ENCODE data around the gene ADISSP.

DNA sequence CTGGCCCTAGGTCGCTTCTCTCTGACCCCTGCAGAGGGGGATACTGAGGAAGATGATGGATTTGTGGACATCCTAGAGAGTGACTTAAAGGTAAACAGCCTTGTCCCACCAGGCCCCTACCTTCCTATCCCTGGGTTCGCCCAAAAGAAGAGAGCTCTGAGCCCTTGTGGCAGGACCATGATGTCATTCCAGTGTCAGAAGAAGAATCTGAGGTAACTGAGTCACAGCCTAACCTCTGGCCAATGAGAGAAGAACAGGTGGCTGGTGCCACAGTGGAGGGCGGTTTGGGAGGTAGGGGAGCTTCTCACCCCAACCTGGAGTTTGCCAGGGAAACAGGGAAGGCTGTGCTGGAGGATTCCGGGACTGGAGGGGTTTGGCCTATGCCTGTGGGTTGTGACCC is 33.7 kb upstream of the ADISSP start:
- TF ChIP-seq ZBTB1 (tag by site-specific recombination; IDR thresholded peaks at IDR 0.05) (no peak), SCRT1 (tag by site-specific recombination; IDR thresholded peaks at IDR 0.05; ENCODE audit: borderline replicate concordance) (no peak), ZNF785 (tag by site-specific recombination; IDR thresholded peaks at IDR 0.05) (no peak), KLF10 (tag by site-specific recombination; IDR thresholded peaks at IDR 0.05) (no peak), ZNF830 (tag by site-specific recombination; IDR thresholded peaks at IDR 0.05; ENCODE audit: low read depth) (no peak), PRDM1 (tag by site-specific recombination; IDR thresholded peaks at IDR 0.05) (no peak), GLI4 (tag by site-specific recombination; IDR thresholded peaks at IDR 0.05) (no peak), ZNF777 (tag by site-specific recombination; IDR thresholded peaks at IDR 0.05; ENCODE audit: borderline replicate concordance) (no peak), ZBTB17 (tag by site-specific recombination; IDR thresholded peaks at IDR 0.05) (no peak)
- TF ChIP-seq, protein P1, sequence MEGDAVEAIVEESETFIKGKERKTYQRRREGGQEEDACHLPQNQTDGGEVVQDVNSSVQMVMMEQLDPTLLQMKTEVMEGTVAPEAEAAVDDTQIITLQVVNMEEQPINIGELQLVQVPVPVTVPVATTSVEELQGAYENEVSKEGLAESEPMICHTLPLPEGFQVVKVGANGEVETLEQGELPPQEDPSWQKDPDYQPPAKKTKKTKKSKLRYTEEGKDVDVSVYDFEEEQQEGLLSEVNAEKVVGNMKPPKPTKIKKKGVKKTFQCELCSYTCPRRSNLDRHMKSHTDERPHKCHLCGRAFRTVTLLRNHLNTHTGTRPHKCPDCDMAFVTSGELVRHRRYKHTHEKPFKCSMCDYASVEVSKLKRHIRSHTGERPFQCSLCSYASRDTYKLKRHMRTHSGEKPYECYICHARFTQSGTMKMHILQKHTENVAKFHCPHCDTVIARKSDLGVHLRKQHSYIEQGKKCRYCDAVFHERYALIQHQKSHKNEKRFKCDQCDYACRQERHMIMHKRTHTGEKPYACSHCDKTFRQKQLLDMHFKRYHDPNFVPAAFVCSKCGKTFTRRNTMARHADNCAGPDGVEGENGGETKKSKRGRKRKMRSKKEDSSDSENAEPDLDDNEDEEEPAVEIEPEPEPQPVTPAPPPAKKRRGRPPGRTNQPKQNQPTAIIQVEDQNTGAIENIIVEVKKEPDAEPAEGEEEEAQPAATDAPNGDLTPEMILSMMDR (tag by site-specific recombination; IDR thresholded peaks at IDR 0.05), result no peak
- TF ChIP-seq, protein P2, sequence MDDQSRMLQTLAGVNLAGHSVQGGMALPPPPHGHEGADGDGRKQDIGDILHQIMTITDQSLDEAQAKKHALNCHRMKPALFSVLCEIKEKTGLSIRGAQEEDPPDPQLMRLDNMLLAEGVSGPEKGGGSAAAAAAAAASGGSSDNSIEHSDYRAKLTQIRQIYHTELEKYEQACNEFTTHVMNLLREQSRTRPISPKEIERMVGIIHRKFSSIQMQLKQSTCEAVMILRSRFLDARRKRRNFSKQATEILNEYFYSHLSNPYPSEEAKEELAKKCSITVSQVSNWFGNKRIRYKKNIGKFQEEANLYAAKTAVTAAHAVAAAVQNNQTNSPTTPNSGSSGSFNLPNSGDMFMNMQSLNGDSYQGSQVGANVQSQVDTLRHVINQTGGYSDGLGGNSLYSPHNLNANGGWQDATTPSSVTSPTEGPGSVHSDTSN (CRISPR knock-in tag; IDR thresholded peaks at IDR 0.05), result no peak
- TF ChIP-seq, protein P3, sequence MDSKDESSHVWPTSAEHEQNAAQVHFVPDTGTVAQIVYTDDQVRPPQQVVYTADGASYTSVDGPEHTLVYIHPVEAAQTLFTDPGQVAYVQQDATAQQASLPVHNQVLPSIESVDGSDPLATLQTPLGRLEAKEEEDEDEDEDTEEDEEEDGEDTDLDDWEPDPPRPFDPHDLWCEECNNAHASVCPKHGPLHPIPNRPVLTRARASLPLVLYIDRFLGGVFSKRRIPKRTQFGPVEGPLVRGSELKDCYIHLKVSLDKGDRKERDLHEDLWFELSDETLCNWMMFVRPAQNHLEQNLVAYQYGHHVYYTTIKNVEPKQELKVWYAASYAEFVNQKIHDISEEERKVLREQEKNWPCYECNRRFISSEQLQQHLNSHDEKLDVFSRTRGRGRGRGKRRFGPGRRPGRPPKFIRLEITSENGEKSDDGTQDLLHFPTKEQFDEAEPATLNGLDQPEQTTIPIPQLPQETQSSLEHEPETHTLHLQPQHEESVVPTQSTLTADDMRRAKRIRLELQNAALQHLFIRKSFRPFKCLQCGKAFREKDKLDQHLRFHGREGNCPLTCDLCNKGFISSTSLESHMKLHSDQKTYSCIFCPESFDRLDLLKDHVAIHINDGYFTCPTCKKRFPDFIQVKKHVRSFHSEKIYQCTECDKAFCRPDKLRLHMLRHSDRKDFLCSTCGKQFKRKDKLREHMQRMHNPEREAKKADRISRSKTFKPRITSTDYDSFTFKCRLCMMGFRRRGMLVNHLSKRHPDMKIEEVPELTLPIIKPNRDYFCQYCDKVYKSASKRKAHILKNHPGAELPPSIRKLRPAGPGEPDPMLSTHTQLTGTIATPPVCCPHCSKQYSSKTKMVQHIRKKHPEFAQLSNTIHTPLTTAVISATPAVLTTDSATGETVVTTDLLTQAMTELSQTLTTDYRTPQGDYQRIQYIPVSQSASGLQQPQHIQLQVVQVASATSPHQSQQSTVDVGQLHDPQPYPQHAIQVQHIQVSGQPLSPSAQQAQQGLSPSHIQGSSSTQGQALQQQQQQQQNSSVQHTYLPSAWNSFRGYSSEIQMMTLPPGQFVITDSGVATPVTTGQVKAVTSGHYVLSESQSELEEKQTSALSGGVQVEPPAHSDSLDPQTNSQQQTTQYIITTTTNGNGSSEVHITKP (tag by site-specific recombination; IDR thresholded peaks at IDR 0.05), result no peak
- TF ChIP-seq, protein P4, sequence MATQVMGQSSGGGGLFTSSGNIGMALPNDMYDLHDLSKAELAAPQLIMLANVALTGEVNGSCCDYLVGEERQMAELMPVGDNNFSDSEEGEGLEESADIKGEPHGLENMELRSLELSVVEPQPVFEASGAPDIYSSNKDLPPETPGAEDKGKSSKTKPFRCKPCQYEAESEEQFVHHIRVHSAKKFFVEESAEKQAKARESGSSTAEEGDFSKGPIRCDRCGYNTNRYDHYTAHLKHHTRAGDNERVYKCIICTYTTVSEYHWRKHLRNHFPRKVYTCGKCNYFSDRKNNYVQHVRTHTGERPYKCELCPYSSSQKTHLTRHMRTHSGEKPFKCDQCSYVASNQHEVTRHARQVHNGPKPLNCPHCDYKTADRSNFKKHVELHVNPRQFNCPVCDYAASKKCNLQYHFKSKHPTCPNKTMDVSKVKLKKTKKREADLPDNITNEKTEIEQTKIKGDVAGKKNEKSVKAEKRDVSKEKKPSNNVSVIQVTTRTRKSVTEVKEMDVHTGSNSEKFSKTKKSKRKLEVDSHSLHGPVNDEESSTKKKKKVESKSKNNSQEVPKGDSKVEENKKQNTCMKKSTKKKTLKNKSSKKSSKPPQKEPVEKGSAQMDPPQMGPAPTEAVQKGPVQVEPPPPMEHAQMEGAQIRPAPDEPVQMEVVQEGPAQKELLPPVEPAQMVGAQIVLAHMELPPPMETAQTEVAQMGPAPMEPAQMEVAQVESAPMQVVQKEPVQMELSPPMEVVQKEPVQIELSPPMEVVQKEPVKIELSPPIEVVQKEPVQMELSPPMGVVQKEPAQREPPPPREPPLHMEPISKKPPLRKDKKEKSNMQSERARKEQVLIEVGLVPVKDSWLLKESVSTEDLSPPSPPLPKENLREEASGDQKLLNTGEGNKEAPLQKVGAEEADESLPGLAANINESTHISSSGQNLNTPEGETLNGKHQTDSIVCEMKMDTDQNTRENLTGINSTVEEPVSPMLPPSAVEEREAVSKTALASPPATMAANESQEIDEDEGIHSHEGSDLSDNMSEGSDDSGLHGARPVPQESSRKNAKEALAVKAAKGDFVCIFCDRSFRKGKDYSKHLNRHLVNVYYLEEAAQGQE (tag by site-specific recombination; IDR thresholded peaks at IDR 0.05), result no peak
